ENCODE data around the gene CEP68. TPM values are rescaled to one million over a fixed set of nuclear protein-coding genes. Genes with fewer than 3 reads are reported as not detected.

The CEP68 gene
- total and polyA plus RNA-seq, 7 experiments from 2014 or later: 8.5 to 52.0 (median 25.6) TPM

- ATAC-seq: no peak
- POLR2A ChIA-PET: interaction anchor here (0.6 to 5.6 kb wide), 6 partner anchors 9 to 280 kb away, joined by 3 to 51 read pairs (median 4); partner anchors contain the start of genes ACTR2 and RAB1A
- peaks cover 10 to 32% of the 10 kb centered on the region in 2 donors for H3K4me1 ChIP-seq (ENCODE audit: control insufficient read depth in 2 of 2, insufficient read depth in 2 of 2, low read length in 2 of 2)
Measured at GRCh38 chr2:65059071-65059470, 2.9 kb downstream of the CEP68 start.

GRCh38 chr2:65061146-65061909, 5.1 kb downstream of the CEP68 start:
- no peaks in the 10 kb centered on the region for H3K9me3 ChIP-seq (ENCODE audit: control insufficient read depth in 2 of 3, low read length in 3 of 3)
- H3K36me3 Mint-ChIP-seq: no peaks in the 10 kb centered on the region
- peak overlapping the region in 3 of 9 donors; percentile 56 to 67 (median 59) for H3K27ac Mint-ChIP-seq
- no peak for ATAC-seq
- H3K27me3 Mint-ChIP-seq: no peaks in the 10 kb centered on the region
- ChIA-PET CTCF (interaction anchor here (0.8 to 1.2 kb wide), 4 partner anchors 15 to 126 kb away, joined by 3 read pairs; partner anchors contain the start of gene RAB1A), POLR2A (no interaction called here)
- H3K27ac ChIP-seq (ENCODE audit: low read depth, low read length): no peak overlapping the region
- peaks cover 34 to 75% (median 59%) of the 10 kb centered on the region in 7 donors for H3K4me1 Mint-ChIP-seq
- H3K27me3 ChIP-seq (ENCODE audit: control insufficient read depth in 2 of 2, insufficient read depth in 2 of 2, low read length in 2 of 2): no peaks in the 10 kb centered on the region
- intact Hi-C loops (cut with micrococcal nuclease): no loop called here
- no peak for DNase-seq
- H3K4me3 ChIP-seq (ENCODE audit: low read length): no peak overlapping the region
- H3K36me3 ChIP-seq (ENCODE audit: control insufficient read depth in 2 of 3, insufficient read depth in 3 of 3, low read length in 3 of 3): no peaks in the 10 kb centered on the region
- H3K4me1 ChIP-seq (ENCODE audit: control insufficient read depth in 2 of 2, insufficient read depth in 2 of 2, low read length in 2 of 2): peaks cover 10 to 31% of the 10 kb centered on the region in 2 donors
- H3K4me3 Mint-ChIP-seq: no peak overlapping the region
- peaks cover 0 to 1% (median 0%) of the 10 kb centered on the region in 11 donors for H3K9me3 Mint-ChIP-seq

More at GRCh38 chr2:65059071-65059470, 2.9 kb downstream of the CEP68 start:
- H3K27ac ChIP-seq (ENCODE audit: low read depth, low read length): no peak overlapping the region
- intact Hi-C loops (cut with micrococcal nuclease): loop anchor here (5.0 to 10.0 kb wide), 7 partner anchors 292 to 1217 kb away; partner anchors contain the start of genes SERTAD2 (in 1 of the 2), SPRED2 (in 1 of the 2) and UGP2 (in 1 of the 2)
- H3K36me3 ChIP-seq (ENCODE audit: control insufficient read depth in 2 of 3, insufficient read depth in 3 of 3, low read length in 3 of 3): no peaks in the 10 kb centered on the region
- H3K27me3 ChIP-seq (ENCODE audit: control insufficient read depth in 2 of 2, insufficient read depth in 2 of 2, low read length in 2 of 2): no peaks in the 10 kb centered on the region
- H3K4me3 ChIP-seq (ENCODE audit: low read length): no peak overlapping the region
- CTCF ChIA-PET: interaction anchor here (1.8 to 2.0 kb wide), 2 partner anchors 17 to 110 kb away, joined by 4 to 8 read pairs; no protein-coding TSS in a partner anchor
- H3K9me3 Mint-ChIP-seq: peaks cover 0 to 1% (median 0%) of the 10 kb centered on the region in 11 donors
- H3K36me3 Mint-ChIP-seq: no peaks in the 10 kb centered on the region
- no peaks in the 10 kb centered on the region for H3K9me3 ChIP-seq (ENCODE audit: control insufficient read depth in 2 of 3, low read length in 3 of 3)
- H3K4me1 Mint-ChIP-seq: peaks cover 40 to 81% (median 68%) of the 10 kb centered on the region in 7 donors
- H3K4me3 Mint-ChIP-seq: peak overlapping the region in 8 of 10 donors; percentile 7 to 97 (median 41)
- DNase-seq: no peak
- no peaks in the 10 kb centered on the region for H3K27me3 Mint-ChIP-seq
- H3K27ac Mint-ChIP-seq: peak overlapping the region in 2 of 9 donors; percentile 54 to 90

GRCh38 chr2:65061910-65062339, 5.7 kb downstream of the CEP68 start:
- ChIA-PET POLR2A (no interaction called here), CTCF (interaction anchor here (0.8 to 1.2 kb wide), 4 partner anchors 14 to 125 kb away, joined by 3 read pairs; partner anchors contain the start of gene RAB1A)
- no peaks in the 10 kb centered on the region for H3K9me3 ChIP-seq (ENCODE audit: control insufficient read depth in 2 of 3, low read length in 3 of 3)

GRCh38 chr2:65062843-65063825, 6.9 kb downstream of the CEP68 start:
- H3K27me3 Mint-ChIP-seq: no peaks in the 10 kb centered on the region
- peaks cover 28 to 78% (median 62%) of the 10 kb centered on the region in 7 donors for H3K4me1 Mint-ChIP-seq
- Histone ChIP-seq H3K4me3 (ENCODE audit: low read length) (no peak overlapping the region), H3K36me3 (ENCODE audit: control insufficient read depth in 2 of 3, insufficient read depth in 3 of 3, low read length in 3 of 3) (no peaks in the 10 kb centered on the region), H3K4me1 (ENCODE audit: control insufficient read depth in 2 of 2, insufficient read depth in 2 of 2, low read length in 2 of 2) (peaks cover 3 to 36% of the 10 kb centered on the region in 2 donors), H3K27me3 (ENCODE audit: control insufficient read depth in 2 of 2, insufficient read depth in 2 of 2, low read length in 2 of 2) (no peaks in the 10 kb centered on the region), H3K9me3 (ENCODE audit: control insufficient read depth in 2 of 3, low read length in 3 of 3) (no peaks in the 10 kb centered on the region), H3K27ac (ENCODE audit: low read depth, low read length) (no peak overlapping the region)
- ChIA-PET POLR2A (no interaction called here), CTCF (interaction anchor here (0.6 to 2.6 kb wide), 4 partner anchors 10 to 67 kb away, joined by 3 to 12 read pairs (median 6); partner anchors contain the start of gene RAB1A)
- no peaks in the 10 kb centered on the region for H3K36me3 Mint-ChIP-seq
- no peak for ATAC-seq
- H3K27ac Mint-ChIP-seq: peak overlapping the region in 2 of 9 donors; percentile 28 to 55
- H3K9me3 Mint-ChIP-seq: peaks cover 0 to 1% (median 0%) of the 10 kb centered on the region in 11 donors
- peak overlapping the region in 1 of 10 donors; percentile 23 for H3K4me3 Mint-ChIP-seq
- intact Hi-C loops (cut with micrococcal nuclease): no loop called here
- no peak for DNase-seq

More at GRCh38 chr2:65061910-65062339, 5.7 kb downstream of the CEP68 start:
- H3K4me1 Mint-ChIP-seq: peaks cover 32 to 78% (median 62%) of the 10 kb centered on the region in 7 donors
- H3K36me3 Mint-ChIP-seq: no peaks in the 10 kb centered on the region
- H3K4me3 Mint-ChIP-seq: no peak overlapping the region
- DNase-seq (no peak), ATAC-seq (no peak)
- H3K27ac Mint-ChIP-seq: peak overlapping the region in 3 of 9 donors; percentile 56 to 67 (median 59)
- Histone ChIP-seq H3K4me1 (ENCODE audit: control insufficient read depth in 2 of 2, insufficient read depth in 2 of 2, low read length in 2 of 2) (peaks cover 10 to 31% of the 10 kb centered on the region in 2 donors), H3K27me3 (ENCODE audit: control insufficient read depth in 2 of 2, insufficient read depth in 2 of 2, low read length in 2 of 2) (no peaks in the 10 kb centered on the region), H3K36me3 (ENCODE audit: control insufficient read depth in 2 of 3, insufficient read depth in 3 of 3, low read length in 3 of 3) (no peaks in the 10 kb centered on the region), H3K4me3 (ENCODE audit: low read length) (no peak overlapping the region), H3K27ac (ENCODE audit: low read depth, low read length) (no peak overlapping the region)
- peaks cover 0 to 1% (median 0%) of the 10 kb centered on the region in 11 donors for H3K9me3 Mint-ChIP-seq
- intact Hi-C loops (cut with micrococcal nuclease): no loop called here
- H3K27me3 Mint-ChIP-seq: no peaks in the 10 kb centered on the region

GRCh38 chr2:65064728-65065552, 8.7 kb downstream of the CEP68 start:
- H3K27me3 Mint-ChIP-seq: no peaks in the 10 kb centered on the region
- CTCF ChIA-PET: interaction anchor here (0.6 to 2.6 kb wide), 17 partner anchors 8 to 506 kb away, joined by 3 to 12 read pairs (median 4); partner anchors contain the start of gene RAB1A
- H3K4me3 Mint-ChIP-seq: peak overlapping the region in 3 of 10 donors; percentile 3 to 41 (median 6)
- POLR2A ChIA-PET: interaction anchor here (0.6 to 1.7 kb wide), 4 partner anchors 9 to 351 kb away, joined by 3 to 8 read pairs (median 4); partner anchors contain the start of gene CEP68
- Histone ChIP-seq H3K27me3 (ENCODE audit: control insufficient read depth in 2 of 2, insufficient read depth in 2 of 2, low read length in 2 of 2) (no peaks in the 10 kb centered on the region), H3K4me3 (ENCODE audit: low read length) (no peak overlapping the region), H3K9me3 (ENCODE audit: control insufficient read depth in 2 of 3, low read length in 3 of 3) (no peaks in the 10 kb centered on the region), H3K27ac (ENCODE audit: low read depth, low read length) (no peak overlapping the region), H3K36me3 (ENCODE audit: control insufficient read depth in 2 of 3, insufficient read depth in 3 of 3, low read length in 3 of 3) (peaks cover 0 to 8% (median 0%) of the 10 kb centered on the region in 3 experiments), H3K4me1 (ENCODE audit: control insufficient read depth in 2 of 2, insufficient read depth in 2 of 2, low read length in 2 of 2) (peaks cover 0 to 25% of the 10 kb centered on the region in 2 donors)
- ATAC-seq: peak; percentile 83
- H3K27ac Mint-ChIP-seq: peak overlapping the region in 6 of 9 donors; percentile 5 to 77 (median 40)
- intact Hi-C loops (cut with micrococcal nuclease): loop anchor here (1.0 to 2.0 kb wide), 9 partner anchors 9 to 508 kb away; partner anchors contain the start of genes RAB1A (in 2 of the 2), ACTR2 (in 1 of the 2) and CEP68 (in 1 of the 2)
- H3K4me1 Mint-ChIP-seq: peaks cover 21 to 65% (median 52%) of the 10 kb centered on the region in 7 donors
- no peaks in the 10 kb centered on the region for H3K36me3 Mint-ChIP-seq
- H3K9me3 Mint-ChIP-seq: peaks cover 0 to 1% (median 0%) of the 10 kb centered on the region in 11 donors
- peak in 7 of 9 donors; percentile 43 to 72 (median 56) for DNase-seq
